ENCODE data around the gene P4HA2.

DNA sequence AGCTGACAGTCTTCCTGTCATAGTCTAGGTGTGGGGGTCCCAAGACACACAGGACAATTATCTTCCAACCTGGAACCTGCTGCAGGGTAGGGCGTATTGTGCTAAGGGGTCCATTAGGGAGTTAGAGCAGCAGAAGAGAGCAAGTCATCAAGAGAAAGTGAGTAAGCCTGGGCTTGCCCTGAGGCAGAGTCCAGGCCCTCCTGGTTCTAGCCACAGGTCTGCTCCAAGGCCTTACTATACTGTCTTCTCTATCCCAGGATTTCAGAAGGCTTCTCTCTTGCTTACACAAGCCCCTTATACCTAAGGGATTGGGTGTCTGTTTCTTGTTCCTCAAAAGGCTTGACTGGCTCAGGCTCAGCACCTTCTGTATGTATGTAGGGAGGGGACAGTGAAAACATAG is 7.7 kb downstream of the P4HA2 start:
- TF ChIP-seq POLR2A (IDR thresholded peaks at IDR 0.05; ENCODE audit: control extremely low read depth in 1 of 2, low read depth in 2 of 2, low read length in 2 of 2) (no peak), CTCF (IDR thresholded peaks at IDR 0.05; ENCODE audit: control extremely low read depth in 1 of 3, insufficient read depth in 1 of 3, low read depth in 1 of 3, low read length in 3 of 3) (no peak), POLR2AphosphoS5 (IDR thresholded peaks at IDR 0.05; ENCODE audit: low read depth, low read length) (no peak), SIN3A (conservative IDR thresholded peaks at IDR 0.05 in 1 of 2, IDR thresholded peaks at IDR 0.05 in 1 of 2; ENCODE audit: low read depth in 1 of 2, low read length in 2 of 2) (no peak), ATF3 (IDR thresholded peaks at IDR 0.05; ENCODE audit: insufficient read depth, low read depth, low read length) (no peak), CHD2 (IDR thresholded peaks at IDR 0.05; ENCODE audit: low read length) (no peak), SP2 (IDR thresholded peaks at IDR 0.05; ENCODE audit: low read length) (no peak)

Measured in H1 (cell line).